Measurements from ENCODE around the gene PTGES2.

- TF ChIP-seq ZNF114 (CRISPR knock-in tag; IDR thresholded peaks at IDR 0.05) (no peak), CTCF (conservative IDR thresholded peaks at IDR 0.05; ENCODE audit: low read depth in 2 of 2) (no peak), REST (IDR thresholded peaks at IDR 0.05; ENCODE audit: unreplicated experiment) (no peak), EZH2phosphoT487 (IDR thresholded peaks at IDR 0.05; ENCODE audit: unreplicated experiment) (no peak), CREB1 (CRISPR knock-in tag; IDR thresholded peaks at IDR 0.05; ENCODE audit: low read depth) (no peak), EZH2 (IDR thresholded peaks at IDR 0.05; ENCODE audit: low read depth, unreplicated experiment) (no peak), POLR2AphosphoS5 (IDR thresholded peaks at IDR 0.05; ENCODE audit: low read depth) (no peak), ETS1 (IDR thresholded peaks at IDR 0.05) (no peak)
- TF ChIP-seq, protein P1, sequence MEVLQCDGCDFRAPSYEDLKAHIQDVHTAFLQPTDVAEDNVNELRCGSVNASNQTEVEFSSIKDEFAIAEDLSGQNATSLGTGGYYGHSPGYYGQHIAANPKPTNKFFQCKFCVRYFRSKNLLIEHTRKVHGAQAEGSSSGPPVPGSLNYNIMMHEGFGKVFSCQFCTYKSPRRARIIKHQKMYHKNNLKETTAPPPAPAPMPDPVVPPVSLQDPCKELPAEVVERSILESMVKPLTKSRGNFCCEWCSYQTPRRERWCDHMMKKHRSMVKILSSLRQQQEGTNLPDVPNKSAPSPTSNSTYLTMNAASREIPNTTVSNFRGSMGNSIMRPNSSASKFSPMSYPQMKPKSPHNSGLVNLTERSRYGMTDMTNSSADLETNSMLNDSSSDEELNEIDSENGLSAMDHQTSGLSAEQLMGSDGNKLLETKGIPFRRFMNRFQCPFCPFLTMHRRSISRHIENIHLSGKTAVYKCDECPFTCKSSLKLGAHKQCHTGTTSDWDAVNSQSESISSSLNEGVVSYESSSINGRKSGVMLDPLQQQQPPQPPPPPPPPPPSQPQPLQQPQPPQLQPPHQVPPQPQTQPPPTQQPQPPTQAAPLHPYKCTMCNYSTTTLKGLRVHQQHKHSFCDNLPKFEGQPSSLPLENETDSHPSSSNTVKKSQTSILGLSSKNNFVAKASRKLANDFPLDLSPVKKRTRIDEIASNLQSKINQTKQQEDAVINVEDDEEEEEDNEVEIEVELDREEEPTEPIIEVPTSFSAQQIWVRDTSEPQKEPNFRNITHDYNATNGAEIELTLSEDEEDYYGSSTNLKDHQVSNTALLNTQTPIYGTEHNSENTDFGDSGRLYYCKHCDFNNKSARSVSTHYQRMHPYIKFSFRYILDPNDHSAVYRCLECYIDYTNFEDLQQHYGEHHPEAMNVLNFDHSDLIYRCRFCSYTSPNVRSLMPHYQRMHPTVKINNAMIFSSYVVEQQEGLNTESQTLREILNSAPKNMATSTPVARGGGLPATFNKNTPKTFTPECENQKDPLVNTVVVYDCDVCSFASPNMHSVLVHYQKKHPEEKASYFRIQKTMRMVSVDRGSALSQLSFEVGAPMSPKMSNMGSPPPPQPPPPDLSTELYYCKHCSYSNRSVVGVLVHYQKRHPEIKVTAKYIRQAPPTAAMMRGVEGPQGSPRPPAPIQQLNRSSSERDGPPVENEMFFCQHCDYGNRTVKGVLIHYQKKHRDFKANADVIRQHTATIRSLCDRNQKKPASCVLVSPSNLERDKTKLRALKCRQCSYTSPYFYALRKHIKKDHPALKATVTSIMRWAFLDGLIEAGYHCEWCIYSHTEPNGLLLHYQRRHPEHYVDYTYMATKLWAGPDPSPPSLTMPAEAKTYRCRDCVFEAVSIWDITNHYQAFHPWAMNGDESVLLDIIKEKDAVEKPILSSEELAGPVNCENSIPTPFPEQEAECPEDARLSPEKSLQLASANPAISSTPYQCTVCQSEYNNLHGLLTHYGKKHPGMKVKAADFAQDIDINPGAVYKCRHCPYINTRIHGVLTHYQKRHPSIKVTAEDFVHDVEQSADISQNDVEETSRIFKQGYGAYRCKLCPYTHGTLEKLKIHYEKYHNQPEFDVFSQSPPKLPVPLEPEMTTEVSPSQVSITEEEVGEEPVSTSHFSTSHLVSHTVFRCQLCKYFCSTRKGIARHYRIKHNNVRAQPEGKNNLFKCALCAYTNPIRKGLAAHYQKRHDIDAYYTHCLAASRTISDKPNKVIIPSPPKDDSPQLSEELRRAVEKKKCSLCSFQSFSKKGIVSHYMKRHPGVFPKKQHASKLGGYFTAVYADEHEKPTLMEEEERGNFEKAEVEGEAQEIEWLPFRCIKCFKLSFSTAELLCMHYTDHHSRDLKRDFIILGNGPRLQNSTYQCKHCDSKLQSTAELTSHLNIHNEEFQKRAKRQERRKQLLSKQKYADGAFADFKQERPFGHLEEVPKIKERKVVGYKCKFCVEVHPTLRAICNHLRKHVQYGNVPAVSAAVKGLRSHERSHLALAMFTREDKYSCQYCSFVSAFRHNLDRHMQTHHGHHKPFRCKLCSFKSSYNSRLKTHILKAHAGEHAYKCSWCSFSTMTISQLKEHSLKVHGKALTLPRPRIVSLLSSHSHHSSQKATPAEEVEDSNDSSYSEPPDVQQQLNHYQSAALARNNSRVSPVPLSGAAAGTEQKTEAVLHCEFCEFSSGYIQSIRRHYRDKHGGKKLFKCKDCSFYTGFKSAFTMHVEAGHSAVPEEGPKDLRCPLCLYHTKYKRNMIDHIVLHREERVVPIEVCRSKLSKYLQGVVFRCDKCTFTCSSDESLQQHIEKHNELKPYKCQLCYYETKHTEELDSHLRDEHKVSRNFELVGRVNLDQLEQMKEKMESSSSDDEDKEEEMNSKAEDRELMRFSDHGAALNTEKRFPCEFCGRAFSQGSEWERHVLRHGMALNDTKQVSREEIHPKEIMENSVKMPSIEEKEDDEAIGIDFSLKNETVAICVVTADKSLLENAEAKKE (CRISPR knock-in tag; IDR thresholded peaks at IDR 0.05), result no peak
These were observed 29.8 kb downstream of the PTGES2 start for GRCh38 chr9:128097543-128098296.

Data from GM23338 (cell line).